ENCODE measurements around the gene FBXL7.

The FBXL7 gene

GRCh38 chr5:15516486-15516885 is 16.5 kb downstream of the FBXL7 start:
- no peak for TF ChIP-seq CTCF (IDR thresholded peaks at IDR 0.05)

- TF ChIP-seq CTCF (IDR thresholded peaks at IDR 0.05), result no peak
These were observed 18.8 kb downstream of the FBXL7 start for GRCh38 chr5:15518786-15519185.

GRCh38 chr5:15520856-15521255 is 20.9 kb downstream of the FBXL7 start:
- no peak for TF ChIP-seq CTCF (IDR thresholded peaks at IDR 0.05)

DNA sequence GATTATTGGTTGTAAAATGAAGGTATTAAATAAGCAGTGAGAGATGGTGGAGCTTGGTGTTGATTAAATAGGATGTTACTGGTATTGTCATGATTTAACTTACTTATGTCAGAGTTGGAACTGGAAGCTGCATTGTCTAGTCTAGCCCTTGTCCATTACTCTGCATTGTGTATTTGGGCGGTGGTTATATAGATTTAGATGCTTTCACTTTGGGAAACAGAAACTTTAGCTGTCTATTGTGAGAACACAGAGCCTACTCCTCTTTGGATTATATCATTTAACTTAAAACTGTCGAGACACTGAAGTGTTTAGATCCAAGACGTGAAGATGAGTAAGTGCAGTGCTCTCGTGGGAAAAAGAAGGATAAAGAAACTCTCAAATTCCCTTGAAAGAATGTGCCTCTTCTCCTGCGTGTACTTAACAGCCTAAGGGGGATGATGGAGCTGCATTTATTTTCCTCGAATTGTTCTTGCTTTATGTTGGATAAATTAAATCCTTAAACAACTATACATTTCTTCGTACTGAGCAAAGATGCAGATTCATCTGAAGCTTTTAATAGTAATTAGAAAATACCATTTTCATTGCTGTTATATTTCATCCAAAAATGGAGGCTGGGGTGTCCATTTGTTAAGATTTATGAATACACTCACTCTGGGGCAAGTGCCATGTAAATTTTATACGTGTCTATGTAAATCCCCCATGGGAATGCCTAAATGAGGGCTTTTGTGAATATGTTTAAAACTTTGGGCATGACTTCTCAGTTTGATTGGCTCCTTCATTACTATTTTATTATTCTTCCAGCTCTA is 21.6 kb downstream of the FBXL7 start:
- no peak for TF ChIP-seq CTCF (IDR thresholded peaks at IDR 0.05)

GRCh38 chr5:15522187-15522520 is 22.2 kb downstream of the FBXL7 start:
- no peak for TF ChIP-seq CTCF (IDR thresholded peaks at IDR 0.05)

DNA sequence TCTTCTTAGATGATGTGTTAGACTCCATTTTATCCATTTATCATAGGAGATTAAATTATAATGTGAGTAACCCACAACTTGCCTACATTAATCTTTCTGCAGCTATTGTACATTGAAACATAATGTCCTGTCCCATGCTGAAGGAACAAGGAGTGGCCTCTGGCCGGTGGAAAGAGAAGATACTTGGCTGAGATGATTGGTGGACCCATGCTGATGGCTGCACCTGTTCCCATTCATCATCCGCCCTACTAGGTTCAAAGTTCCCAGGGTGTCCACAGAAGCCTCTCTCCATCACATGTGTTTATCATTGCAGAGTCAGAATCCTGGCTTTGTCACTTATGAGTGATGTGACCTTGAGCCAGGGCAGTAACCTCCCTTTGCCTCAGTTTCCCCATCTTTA is 24.7 kb downstream of the FBXL7 start:
- TF ChIP-seq CTCF (IDR thresholded peaks at IDR 0.05), result no peak

- no peak for TF ChIP-seq CTCF (IDR thresholded peaks at IDR 0.05)
These were observed 25.8 kb downstream of the FBXL7 start for GRCh38 chr5:15525703-15526275.
